ENCODE data around the gene THSD4. TPM values are rescaled to one million over a fixed set of nuclear protein-coding genes. Genes with fewer than 3 reads are reported as not detected.

The THSD4 gene
- total RNA-seq, 5 donors from 2014 or later (not counting 1 experiment from before 2014, with no cell fraction given): 0.03 to 0.23 (median 0.18) TPM; not detected in 2

DNA sequence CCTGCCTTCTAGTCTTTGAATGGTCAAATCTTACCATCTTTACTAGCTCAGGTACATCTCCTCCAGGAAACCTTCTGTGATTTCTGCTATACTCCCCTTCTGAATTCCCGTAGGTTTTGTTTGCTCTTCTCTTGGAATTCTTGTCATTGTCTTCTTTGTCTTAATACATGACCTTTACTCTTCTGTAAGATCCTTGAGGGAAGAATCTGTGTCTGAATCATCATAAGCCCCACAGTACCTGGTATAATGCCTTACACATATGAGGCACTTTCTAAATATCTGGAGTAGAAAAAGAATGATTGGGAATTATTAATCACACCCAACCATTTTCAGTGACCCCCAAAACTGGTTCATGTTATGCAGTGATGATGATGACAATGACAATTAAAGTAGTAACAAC lies 485.0 kb downstream of the THSD4 start:
- POLR2A ChIA-PET: no interaction called here
- H3K9me3 ChIP-seq: no peaks in the 10 kb centered on the region
- no peaks in the 10 kb centered on the region for H3K4me1 ChIP-seq (ENCODE audit: control insufficient read depth in 1 of 2, extremely low read depth in 1 of 2, insufficient read depth in 2 of 2, low read length in 2 of 2)
- no CpG with 5 or more reads among the region's 1 CpG for WGBS (ENCODE audit: insufficient coverage)
- Mint-ChIP-seq H3K4me3 (no peak overlapping the region), H3K27ac (no peak overlapping the region), H3K4me1 (no peaks in the 10 kb centered on the region), H3K27me3 (peaks cover 9 to 20% of the 10 kb centered on the region in 2 donors), H3K36me3 (no peaks in the 10 kb centered on the region), H3K9me3 (peaks cover 3 to 7% (median 5%) of the 10 kb centered on the region in 3 donors)
- H3K36me3 ChIP-seq (ENCODE audit: control insufficient read depth in 2 of 2, extremely low read depth in 1 of 2, insufficient read depth in 1 of 2, low read length in 1 of 2): no peaks in the 10 kb centered on the region
- H3K27me3 ChIP-seq (replicated peaks in 1 of 2; ENCODE audit: control insufficient read depth in 2 of 2, extremely low read depth in 1 of 2, insufficient read depth in 2 of 2, low read length in 1 of 2): peaks cover 0 to 8% of the 10 kb centered on the region in 2 experiments
- H3K4me3 ChIP-seq (ENCODE audit: control insufficient read depth in 1 of 2, extremely low read depth in 1 of 2, low read length in 1 of 2): no peak overlapping the region
- no peak overlapping the region for H3K27ac ChIP-seq (ENCODE audit: low read length)
- DNase-seq (no peak), ATAC-seq (replicated peaks in 1 of 4) (no peak)
- CTCF ChIA-PET: no interaction called here

DNA sequence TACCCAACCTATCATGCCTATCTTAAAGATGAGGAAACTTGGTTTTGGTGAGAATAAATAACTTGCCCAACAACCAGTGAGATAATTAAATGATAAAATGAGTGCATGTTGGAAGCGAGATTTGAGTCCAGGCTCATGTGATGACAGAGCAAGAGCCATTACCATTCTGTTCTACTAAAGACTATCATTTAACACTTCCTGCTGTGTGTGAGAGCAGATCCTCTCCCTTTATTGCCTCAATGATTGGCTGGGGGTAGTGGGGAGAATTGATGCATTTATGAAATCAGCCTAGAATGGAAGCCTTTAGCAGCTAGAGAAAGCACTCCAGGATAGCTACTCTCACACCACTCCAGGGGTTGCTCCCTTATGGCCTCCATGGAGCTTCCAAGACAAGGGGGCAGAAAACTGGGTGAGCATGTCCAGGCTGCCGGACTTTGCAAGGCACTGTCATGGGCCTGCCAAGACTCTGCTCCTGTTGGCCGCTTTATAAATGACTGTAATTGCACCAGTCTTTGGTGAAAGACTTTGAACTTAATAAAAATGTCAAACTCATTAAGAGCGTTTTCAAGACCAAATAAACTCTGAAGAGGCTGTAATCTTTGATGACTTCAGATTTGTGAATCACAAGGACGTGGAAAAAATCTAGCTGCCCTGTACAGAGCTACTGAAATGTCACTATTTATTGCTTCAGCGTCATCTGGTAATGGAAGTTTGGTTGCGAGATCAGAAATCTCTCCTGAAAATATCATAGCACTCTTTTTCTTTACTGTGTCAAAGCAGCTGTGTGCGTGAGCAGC lies 486.0 kb downstream of the THSD4 start:
- Histone ChIP-seq H3K4me1 (ENCODE audit: control insufficient read depth in 1 of 2, extremely low read depth in 1 of 2, insufficient read depth in 2 of 2, low read length in 2 of 2) (no peaks in the 10 kb centered on the region), H3K4me3 (ENCODE audit: control insufficient read depth in 1 of 2, extremely low read depth in 1 of 2, low read length in 1 of 2) (no peak overlapping the region), H3K9me3 (no peaks in the 10 kb centered on the region), H3K27me3 (replicated peaks in 1 of 2; ENCODE audit: control insufficient read depth in 2 of 2, extremely low read depth in 1 of 2, insufficient read depth in 2 of 2, low read length in 1 of 2) (peaks cover 0 to 8% of the 10 kb centered on the region in 2 experiments), H3K27ac (ENCODE audit: low read length) (no peak overlapping the region), H3K36me3 (ENCODE audit: control insufficient read depth in 2 of 2, extremely low read depth in 1 of 2, insufficient read depth in 1 of 2, low read length in 1 of 2) (no peaks in the 10 kb centered on the region)
- DNase-seq: no peak
- Mint-ChIP-seq H3K36me3 (no peaks in the 10 kb centered on the region), H3K4me3 (no peak overlapping the region), H3K27ac (no peak overlapping the region), H3K9me3 (peaks cover 3 to 11% (median 7%) of the 10 kb centered on the region in 3 donors), H3K4me1 (no peaks in the 10 kb centered on the region), H3K27me3 (peaks cover 11 to 24% of the 10 kb centered on the region in 2 donors)
- no peak for ATAC-seq (replicated peaks in 1 of 4)
- POLR2A ChIA-PET: no interaction called here
- CTCF ChIA-PET: no interaction called here
- WGBS (ENCODE audit: insufficient coverage): 78% methylated on average over 5 of the region's 8 CpGs

DNA sequence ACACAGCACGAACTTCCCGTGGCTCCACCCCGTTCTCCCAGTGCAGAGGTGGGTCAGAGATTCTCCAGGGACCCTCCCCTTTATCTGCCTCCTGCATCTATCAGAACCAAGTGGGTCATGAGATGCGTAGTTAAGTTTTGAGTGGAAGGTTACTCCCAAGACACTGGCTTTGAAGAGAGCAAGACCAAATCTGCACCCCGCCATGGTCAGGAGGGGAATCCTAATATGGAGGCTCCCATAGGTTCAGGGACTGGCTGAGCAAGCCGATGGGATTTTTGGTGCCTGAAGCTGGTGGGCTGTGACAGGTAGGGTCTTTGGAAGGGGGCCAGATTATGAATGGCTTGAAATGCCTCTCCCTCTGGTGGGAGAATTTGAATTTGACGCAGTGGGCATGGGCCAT lies 488.1 kb downstream of the THSD4 start:
- H3K4me1 ChIP-seq (ENCODE audit: control insufficient read depth in 1 of 2, extremely low read depth in 1 of 2, insufficient read depth in 2 of 2, low read length in 2 of 2): no peaks in the 10 kb centered on the region
- no peak for ATAC-seq (replicated peaks in 1 of 4)
- CTCF ChIA-PET: no interaction called here
- peaks cover 0 to 3% of the 10 kb centered on the region in 2 experiments for H3K27me3 ChIP-seq (replicated peaks in 1 of 2; ENCODE audit: control insufficient read depth in 2 of 2, extremely low read depth in 1 of 2, insufficient read depth in 2 of 2, low read length in 1 of 2)
- POLR2A ChIA-PET: no interaction called here
- peaks cover 18 to 22% of the 10 kb centered on the region in 2 donors for H3K27me3 Mint-ChIP-seq
- DNase-seq: no peak
- H3K36me3 Mint-ChIP-seq: no peaks in the 10 kb centered on the region
- H3K9me3 ChIP-seq: no peaks in the 10 kb centered on the region
- 56% methylated on average over 5 of the region's 7 CpGs for WGBS (ENCODE audit: insufficient coverage)
- H3K36me3 ChIP-seq (ENCODE audit: control insufficient read depth in 2 of 2, extremely low read depth in 1 of 2, insufficient read depth in 1 of 2, low read length in 1 of 2): no peaks in the 10 kb centered on the region
- no peaks in the 10 kb centered on the region for H3K4me1 Mint-ChIP-seq
- no peak overlapping the region for H3K27ac Mint-ChIP-seq
- H3K27ac ChIP-seq (ENCODE audit: low read length): no peak overlapping the region
- peaks cover 3 to 11% (median 7%) of the 10 kb centered on the region in 3 donors for H3K9me3 Mint-ChIP-seq
- H3K4me3 ChIP-seq (ENCODE audit: control insufficient read depth in 1 of 2, extremely low read depth in 1 of 2, low read length in 1 of 2): no peak overlapping the region
- no peak overlapping the region for H3K4me3 Mint-ChIP-seq

DNA sequence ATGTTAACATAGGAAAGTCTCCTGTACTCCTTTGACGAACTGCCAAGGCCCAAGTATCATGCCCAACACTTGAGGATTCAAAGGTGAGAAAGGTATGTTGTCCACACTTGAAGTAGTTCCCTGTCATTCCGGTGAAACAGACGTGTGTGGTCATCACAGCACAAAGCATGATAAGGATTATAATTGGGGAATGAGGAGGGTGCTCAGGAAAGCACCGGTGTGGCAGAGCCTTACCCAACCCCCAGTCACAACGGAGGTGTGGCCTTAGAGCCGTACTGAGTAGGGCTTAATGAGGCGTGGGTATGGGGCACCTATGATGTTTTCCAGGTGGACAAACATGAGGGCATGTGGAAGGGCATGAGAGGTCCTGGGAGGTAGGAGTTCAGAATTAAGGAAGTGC lies 492.1 kb downstream of the THSD4 start:
- Mint-ChIP-seq H3K27me3 (peaks cover 15 to 22% of the 10 kb centered on the region in 2 donors), H3K4me1 (no peaks in the 10 kb centered on the region), H3K4me3 (no peak overlapping the region), H3K27ac (no peak overlapping the region), H3K36me3 (no peaks in the 10 kb centered on the region), H3K9me3 (peaks cover 3 to 11% (median 7%) of the 10 kb centered on the region in 3 donors)
- WGBS (ENCODE audit: insufficient coverage): 50% methylated on average over 3 of the region's 7 CpGs
- ATAC-seq (replicated peaks in 1 of 4) (no peak), DNase-seq (no peak)
- ChIA-PET CTCF (no interaction called here), POLR2A (no interaction called here)
- Histone ChIP-seq H3K27me3 (replicated peaks in 1 of 2; ENCODE audit: control insufficient read depth in 2 of 2, extremely low read depth in 1 of 2, insufficient read depth in 2 of 2, low read length in 1 of 2) (peaks cover 0 to 2% of the 10 kb centered on the region in 2 experiments), H3K36me3 (ENCODE audit: control insufficient read depth in 2 of 2, extremely low read depth in 1 of 2, insufficient read depth in 1 of 2, low read length in 1 of 2) (no peaks in the 10 kb centered on the region), H3K4me3 (ENCODE audit: control insufficient read depth in 1 of 2, extremely low read depth in 1 of 2, low read length in 1 of 2) (no peak overlapping the region), H3K9me3 (no peaks in the 10 kb centered on the region), H3K4me1 (ENCODE audit: control insufficient read depth in 1 of 2, extremely low read depth in 1 of 2, insufficient read depth in 2 of 2, low read length in 2 of 2) (no peaks in the 10 kb centered on the region), H3K27ac (ENCODE audit: low read length) (no peak overlapping the region)

- Histone ChIP-seq H3K9me3 (no peaks in the 10 kb centered on the region), H3K27ac (ENCODE audit: low read length) (no peak overlapping the region), H3K27me3 (replicated peaks in 1 of 2; ENCODE audit: control insufficient read depth in 2 of 2, extremely low read depth in 1 of 2, insufficient read depth in 2 of 2, low read length in 1 of 2) (peaks cover 0 to 2% of the 10 kb centered on the region in 2 experiments), H3K4me1 (ENCODE audit: control insufficient read depth in 1 of 2, extremely low read depth in 1 of 2, insufficient read depth in 2 of 2, low read length in 2 of 2) (no peaks in the 10 kb centered on the region), H3K36me3 (ENCODE audit: control insufficient read depth in 2 of 2, extremely low read depth in 1 of 2, insufficient read depth in 1 of 2, low read length in 1 of 2) (no peaks in the 10 kb centered on the region), H3K4me3 (ENCODE audit: control insufficient read depth in 1 of 2, extremely low read depth in 1 of 2, low read length in 1 of 2) (no peak overlapping the region)
- H3K27me3 Mint-ChIP-seq: peaks cover 10 to 18% of the 10 kb centered on the region in 2 donors
- no peaks in the 10 kb centered on the region for H3K4me1 Mint-ChIP-seq
- H3K36me3 Mint-ChIP-seq: no peaks in the 10 kb centered on the region
- no peaks in the 10 kb centered on the region for H3K9me3 Mint-ChIP-seq
- WGBS (ENCODE audit: insufficient coverage): 77% methylated on average over 3 of the region's 6 CpGs
- ChIA-PET CTCF (no interaction called here), POLR2A (no interaction called here)
- no peak overlapping the region for H3K27ac Mint-ChIP-seq
- no peak for ATAC-seq (replicated peaks in 1 of 4)
- DNase-seq: no peak
- no peak overlapping the region for H3K4me3 Mint-ChIP-seq
Measured at GRCh38 chr15:71610728-71611552, 495.7 kb downstream of the THSD4 start.

DNA sequence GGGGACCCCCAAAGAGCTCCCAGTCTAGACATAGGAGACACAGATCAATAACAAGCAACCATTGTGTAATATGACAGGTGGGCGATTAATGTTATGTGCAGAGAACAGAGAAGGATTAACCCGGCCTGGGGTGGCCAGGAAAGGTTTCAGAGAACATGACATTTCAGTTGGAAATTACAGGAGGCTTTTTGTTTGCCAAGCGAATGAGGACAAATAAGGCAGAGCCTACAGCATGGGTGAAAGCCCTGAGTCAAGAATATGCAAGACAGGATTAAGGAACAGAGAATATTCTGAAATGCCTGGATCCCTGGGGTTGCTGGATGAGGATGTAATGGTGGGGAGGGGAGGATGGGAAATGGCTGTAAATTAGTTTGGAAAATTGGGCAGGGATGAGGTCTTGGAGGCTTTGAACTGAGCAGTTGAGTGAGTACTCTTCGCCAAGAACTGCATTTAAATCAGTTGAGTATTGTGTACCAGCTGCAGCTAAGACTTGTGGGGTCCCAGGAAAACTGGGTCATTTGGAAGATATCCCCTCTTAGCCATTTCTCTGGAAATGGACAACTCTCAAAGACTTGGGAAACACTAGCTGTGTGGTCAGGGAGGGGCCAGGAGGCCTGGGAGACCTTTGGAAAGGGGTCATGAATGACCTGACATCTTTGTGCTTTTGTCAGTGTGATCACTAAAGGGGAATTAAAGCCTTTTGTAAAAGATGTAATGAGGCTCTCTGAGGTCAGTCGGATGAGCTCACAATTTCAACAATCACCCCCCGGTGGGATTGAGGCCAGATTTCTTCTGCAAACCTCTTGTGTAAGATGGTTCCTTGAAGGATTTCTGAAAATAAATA lies 496.5 kb downstream of the THSD4 start:
- ChIA-PET CTCF (no interaction called here), POLR2A (no interaction called here)
- Histone ChIP-seq H3K4me3 (ENCODE audit: control insufficient read depth in 1 of 2, extremely low read depth in 1 of 2, low read length in 1 of 2) (no peak overlapping the region), H3K4me1 (ENCODE audit: control insufficient read depth in 1 of 2, extremely low read depth in 1 of 2, insufficient read depth in 2 of 2, low read length in 2 of 2) (no peaks in the 10 kb centered on the region), H3K27ac (ENCODE audit: low read length) (no peak overlapping the region), H3K27me3 (replicated peaks in 1 of 2; ENCODE audit: control insufficient read depth in 2 of 2, extremely low read depth in 1 of 2, insufficient read depth in 2 of 2, low read length in 1 of 2) (peaks cover 0 to 2% of the 10 kb centered on the region in 2 experiments), H3K36me3 (ENCODE audit: control insufficient read depth in 2 of 2, extremely low read depth in 1 of 2, insufficient read depth in 1 of 2, low read length in 1 of 2) (no peaks in the 10 kb centered on the region), H3K9me3 (no peaks in the 10 kb centered on the region)
- no peak for DNase-seq
- ATAC-seq (replicated peaks in 1 of 4): no peak
- Mint-ChIP-seq H3K27ac (no peak overlapping the region), H3K27me3 (peaks cover 10 to 17% of the 10 kb centered on the region in 2 donors), H3K4me1 (no peaks in the 10 kb centered on the region), H3K9me3 (no peaks in the 10 kb centered on the region), H3K4me3 (no peak overlapping the region), H3K36me3 (no peaks in the 10 kb centered on the region)
- WGBS (ENCODE audit: insufficient coverage): 80% methylated on average over 4 of the region's 6 CpGs

All from T-cell (primary cell).